H1 (cell line): Measurements from ENCODE around the gene RLBP1. TPM values are rescaled to one million over a fixed set of nuclear protein-coding genes. Genes with fewer than 3 reads are reported as not detected.

Experiments
- CHD1 ChIP-seq: IDR thresholded peaks from 2 replicates; pipeline ENCODE4 v1.6.1; 2012; ENCODE audit warnings: low read depth, low read length, improper control_type of control experiment
- CREB1 ChIP-seq: IDR thresholded peaks from 2 replicates; pipeline ENCODE4 v1.6.1; 2012; ENCODE audit warnings: inconsistent platforms
- GTF2F1 ChIP-seq: IDR thresholded peaks from 2 replicates; pipeline ENCODE4 v1.6.1; 2012; ENCODE audit warnings: low read depth, low read length, improper control_type of control experiment, borderline replicate concordance
- RAD21 ChIP-seq, 2 experiments: IDR thresholded peaks in 1 of 2; conservative IDR thresholded peaks in 1 of 2; 2 replicates each; pipeline ENCODE4 v1.6.1; 2011; ENCODE audit warnings: low read depth in 2 of 2, low read length in 2 of 2, improper control_type of control experiment in 1 of 2, inconsistent platforms in 1 of 2, mild to moderate bottlenecking in 1 of 2, moderate library complexity in 1 of 2
- RXRA ChIP-seq: IDR thresholded peaks from 2 replicates; pipeline ENCODE4 v1.6.1; 2011; ENCODE audit warnings: low read depth, mild to moderate bottlenecking, low read length, moderate library complexity; ENCODE audit not compliant: insufficient read depth
- SIX5 ChIP-seq: IDR thresholded peaks from 2 replicates; pipeline ENCODE4 v1.6.1; 2011; ENCODE audit warnings: mild to moderate bottlenecking, low read depth, low read length
- TAF1 ChIP-seq: IDR thresholded peaks from 2 replicates; pipeline ENCODE4 v1.6.1; 2011; ENCODE audit warnings: mild to moderate bottlenecking, low read depth, low read length
- polyA plus RNA-seq, 7 experiments: library from polyadenylated mRNA; depleted of rRNA in 3 of 7; stranded (reverse) in 5 of 7; unstranded in 2 of 7; fragments of >200 nt in 5 of 7; fragments of 200-250 nt in 2 of 7; gene quantifications; 1 replicate in 5 of 7; 2 replicates in 1 of 7; 4 replicates in 1 of 7; pipeline versions ENCODE4 v1.2.1 to v1.2.3, GENCODE V29; 2011 to 2013; ENCODE audit warnings: missing spikeins in 2 of 7, mixed read lengths in 2 of 7
- total RNA-seq: library from RNA; stranded (reverse); fragmentation: NEBNext Ultra II Directional; extraction: Animal tissue kit (Norgen Biotek cat#: 25700); gene quantifications from 2 replicates; pipeline ENCODE4 v1.2.1, GENCODE V29; 2021
- TF ChIP-seq, protein P1 (sequence below): IDR thresholded peaks from 2 replicates; pipeline ENCODE4 v1.6.1; 2012; ENCODE audit warnings: inconsistent platforms

RLBP1 gene
- total and polyA plus RNA-seq, 2 of the 8 experiments (the other 6 are each of a cell fraction or from before 2014, with no cell fraction given), result 0.05 TPM; not detected in 1

DNA sequence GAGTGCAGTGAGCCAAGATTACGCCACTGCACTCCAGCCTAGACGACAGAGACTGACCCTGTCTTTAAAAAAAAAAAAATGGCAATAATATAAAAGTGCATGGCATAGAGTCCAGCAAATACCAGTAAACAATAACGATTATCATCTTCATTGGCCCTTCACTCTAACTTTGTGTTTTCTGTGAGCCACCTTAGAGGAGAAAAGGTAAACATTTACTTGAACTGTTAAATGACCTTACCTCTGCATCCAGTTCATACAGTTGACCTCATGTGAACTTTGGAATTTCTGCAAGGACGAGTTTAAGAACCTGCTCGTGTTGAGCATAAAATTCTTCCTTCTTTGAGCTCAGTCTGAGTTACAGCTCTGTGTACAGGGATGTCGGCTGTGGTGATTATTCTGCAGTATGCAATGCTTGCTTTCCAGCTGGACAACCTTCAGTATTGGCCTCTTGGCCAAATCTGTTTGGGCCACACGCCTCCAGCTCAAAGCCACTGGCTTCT lies 56.6 kb downstream of the RLBP1 start (continued):
- TF ChIP-seq GTF2F1 (no peak), CREB1 (no peak), TAF1 (no peak), CHD1 (no peak), RXRA (no peak), RAD21 (IDR thresholded peaks at IDR 0.05 in 1 of 2, conservative IDR thresholded peaks at IDR 0.05 in 1 of 2; ENCODE audit: low read depth in 2 of 2, low read length in 2 of 2) (no peak), SIX5 (no peak)
- TF ChIP-seq, protein P1, sequence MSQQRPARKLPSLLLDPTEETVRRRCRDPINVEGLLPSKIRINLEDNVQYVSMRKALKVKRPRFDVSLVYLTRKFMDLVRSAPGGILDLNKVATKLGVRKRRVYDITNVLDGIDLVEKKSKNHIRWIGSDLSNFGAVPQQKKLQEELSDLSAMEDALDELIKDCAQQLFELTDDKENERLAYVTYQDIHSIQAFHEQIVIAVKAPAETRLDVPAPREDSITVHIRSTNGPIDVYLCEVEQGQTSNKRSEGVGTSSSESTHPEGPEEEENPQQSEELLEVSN, result no peak
